LNCaP clone FGC (cell line): Measurements from ENCODE around the gene SLC26A1.
A peak's percentile ranks its signal among the peaks of the same experiment; 100 is the strongest.

ENCODE experiments used
- DNase-seq: peaks from one replicate; pipeline ENCODE4 v3.0.0-alpha.2; 2011; ENCODE audit warnings: low read depth
- H3K4me3 ChIP-seq: 2 replicates; pipeline ENCODE4 v1.5.1; 2011; ENCODE audit warnings: mild to moderate bottlenecking, low read depth, low read length, control low read depth
- TF ChIP-seq, protein P1 (sequence below): IDR thresholded peaks from 2 replicates; pipeline ENCODE4 v1.5.1; 2012; ENCODE audit warnings: mild to moderate bottlenecking; ENCODE audit not compliant: control insufficient read depth, insufficient read depth; ENCODE audit errors: extremely low read depth

SLC26A1 gene

DNA sequence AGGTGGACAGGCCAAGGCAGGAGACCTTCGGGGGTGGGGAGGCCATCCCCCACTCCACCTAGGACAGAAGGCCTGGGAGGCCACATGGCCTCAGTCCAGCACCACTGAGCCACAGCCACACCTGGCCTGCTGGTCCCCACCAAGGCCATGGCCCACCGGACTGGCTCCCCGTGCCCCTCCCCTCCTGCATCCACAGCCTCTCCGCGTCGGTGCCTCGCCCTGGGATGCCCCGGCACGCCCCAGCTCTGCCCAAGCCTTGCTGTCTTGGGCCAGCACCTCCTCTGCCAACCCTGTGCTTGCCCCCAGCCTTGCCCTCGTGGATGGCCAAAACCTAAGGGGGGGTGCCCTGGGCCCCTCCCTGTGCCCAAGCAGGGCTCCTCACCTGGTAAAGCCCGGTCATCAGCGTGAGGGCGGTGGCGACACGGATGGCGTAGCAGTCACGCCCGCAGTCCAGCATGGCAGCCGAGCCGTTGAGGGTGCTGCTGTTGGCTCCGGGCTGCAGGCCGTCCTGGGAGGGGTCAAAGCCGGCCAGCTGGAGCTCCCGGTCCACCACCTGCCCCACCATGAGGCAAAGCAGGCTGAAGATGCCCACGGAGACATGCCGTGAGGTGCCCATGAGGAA lies 2.3 kb downstream of the SLC26A1 start:
- TF ChIP-seq, protein P1, sequence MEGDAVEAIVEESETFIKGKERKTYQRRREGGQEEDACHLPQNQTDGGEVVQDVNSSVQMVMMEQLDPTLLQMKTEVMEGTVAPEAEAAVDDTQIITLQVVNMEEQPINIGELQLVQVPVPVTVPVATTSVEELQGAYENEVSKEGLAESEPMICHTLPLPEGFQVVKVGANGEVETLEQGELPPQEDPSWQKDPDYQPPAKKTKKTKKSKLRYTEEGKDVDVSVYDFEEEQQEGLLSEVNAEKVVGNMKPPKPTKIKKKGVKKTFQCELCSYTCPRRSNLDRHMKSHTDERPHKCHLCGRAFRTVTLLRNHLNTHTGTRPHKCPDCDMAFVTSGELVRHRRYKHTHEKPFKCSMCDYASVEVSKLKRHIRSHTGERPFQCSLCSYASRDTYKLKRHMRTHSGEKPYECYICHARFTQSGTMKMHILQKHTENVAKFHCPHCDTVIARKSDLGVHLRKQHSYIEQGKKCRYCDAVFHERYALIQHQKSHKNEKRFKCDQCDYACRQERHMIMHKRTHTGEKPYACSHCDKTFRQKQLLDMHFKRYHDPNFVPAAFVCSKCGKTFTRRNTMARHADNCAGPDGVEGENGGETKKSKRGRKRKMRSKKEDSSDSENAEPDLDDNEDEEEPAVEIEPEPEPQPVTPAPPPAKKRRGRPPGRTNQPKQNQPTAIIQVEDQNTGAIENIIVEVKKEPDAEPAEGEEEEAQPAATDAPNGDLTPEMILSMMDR = no peak
- DNase-seq = no peak
- H3K4me3 ChIP-seq = no peak overlapping the region

DNA sequence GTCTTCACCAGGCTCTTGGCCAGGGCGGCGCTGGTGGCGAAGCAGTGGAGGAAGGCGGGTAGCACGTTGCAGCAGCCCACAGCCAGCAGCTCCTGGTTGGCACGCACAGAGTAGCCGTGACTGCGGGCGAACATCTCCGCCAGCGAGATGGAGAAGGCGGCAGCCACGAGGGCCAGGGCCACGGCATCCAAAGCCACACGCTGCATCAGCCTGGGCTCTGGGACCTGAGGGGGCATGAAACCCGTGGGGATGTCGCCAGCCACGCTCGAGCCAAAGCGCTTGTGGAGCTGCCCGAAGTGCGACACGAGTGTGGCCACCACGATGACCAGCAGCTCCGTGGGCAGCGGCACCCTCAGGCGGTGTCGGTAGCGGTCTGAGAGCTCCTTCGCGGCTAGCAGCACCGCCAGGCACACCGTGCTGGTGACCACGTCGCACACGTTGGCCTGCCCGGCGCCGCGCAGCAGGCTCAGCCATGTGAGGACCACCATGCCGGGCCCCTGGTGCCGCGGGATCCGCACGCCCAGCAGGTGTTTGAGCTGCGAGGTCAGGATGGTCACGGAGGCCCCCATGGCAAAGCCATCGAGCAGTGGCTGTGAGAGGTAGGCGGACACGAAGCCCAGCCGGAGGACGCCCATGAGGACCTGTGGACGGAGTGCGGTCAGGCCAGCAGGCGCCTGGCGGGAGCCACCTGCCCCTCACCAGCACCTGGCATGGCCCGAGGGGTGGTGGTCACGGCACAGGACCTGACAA lies 3.3 kb downstream of the SLC26A1 start:
- no peak for DNase-seq
- H3K4me3 ChIP-seq = no peak overlapping the region
- TF ChIP-seq, protein P1 = no peak

DNA sequence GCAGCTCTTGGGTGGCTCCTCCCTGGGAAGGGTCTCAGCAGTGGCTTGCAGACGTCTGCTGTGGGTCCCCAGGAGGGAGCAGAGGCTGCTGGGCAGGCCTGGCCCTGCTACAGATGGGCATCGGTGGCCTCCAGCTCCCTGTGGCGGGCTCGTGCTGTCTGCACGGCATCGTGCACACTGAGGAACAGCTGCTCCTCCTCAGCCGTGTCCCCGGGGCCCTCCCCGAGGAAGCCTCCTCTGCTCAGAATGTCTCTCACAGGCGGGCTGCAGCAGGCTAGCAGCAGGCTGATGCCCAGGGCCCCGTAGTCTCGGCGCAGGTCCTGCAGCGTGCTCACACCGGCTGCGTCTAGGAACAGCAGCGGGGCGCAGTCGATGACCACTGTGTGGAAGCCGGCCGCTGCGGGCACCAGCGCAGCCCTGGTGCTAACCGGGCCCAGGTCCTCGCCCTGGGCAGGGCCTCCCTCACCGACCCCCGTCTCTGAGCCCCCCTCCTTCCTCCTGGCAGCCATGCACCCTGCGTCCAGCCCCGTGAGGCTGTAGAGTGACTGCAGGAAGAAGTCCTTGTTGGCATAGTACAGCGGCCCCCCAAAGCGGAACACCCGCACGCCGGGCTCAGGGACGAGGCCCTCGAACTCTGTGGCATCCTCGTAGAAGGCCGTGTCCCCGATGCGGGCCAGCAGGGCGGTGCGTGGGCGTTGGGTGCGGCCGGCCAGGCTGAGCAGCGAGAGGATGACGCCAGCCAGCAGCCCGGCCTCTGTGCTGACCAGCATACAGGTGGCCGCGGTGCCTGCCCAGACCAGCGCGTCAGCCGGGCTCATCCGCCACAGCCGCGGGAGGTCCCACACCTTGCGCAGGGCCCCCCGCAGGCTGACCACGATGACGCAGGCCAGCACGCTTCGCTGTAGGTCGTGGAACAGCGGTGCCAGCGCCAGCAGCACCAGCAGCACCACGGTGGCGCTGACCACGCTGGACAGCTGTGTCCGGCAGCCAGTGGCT lies 4.2 kb downstream of the SLC26A1 start:
- TF ChIP-seq, protein P1 = no peak
- DNase-seq = no peak
- H3K4me3 ChIP-seq = no peak overlapping the region

DNA sequence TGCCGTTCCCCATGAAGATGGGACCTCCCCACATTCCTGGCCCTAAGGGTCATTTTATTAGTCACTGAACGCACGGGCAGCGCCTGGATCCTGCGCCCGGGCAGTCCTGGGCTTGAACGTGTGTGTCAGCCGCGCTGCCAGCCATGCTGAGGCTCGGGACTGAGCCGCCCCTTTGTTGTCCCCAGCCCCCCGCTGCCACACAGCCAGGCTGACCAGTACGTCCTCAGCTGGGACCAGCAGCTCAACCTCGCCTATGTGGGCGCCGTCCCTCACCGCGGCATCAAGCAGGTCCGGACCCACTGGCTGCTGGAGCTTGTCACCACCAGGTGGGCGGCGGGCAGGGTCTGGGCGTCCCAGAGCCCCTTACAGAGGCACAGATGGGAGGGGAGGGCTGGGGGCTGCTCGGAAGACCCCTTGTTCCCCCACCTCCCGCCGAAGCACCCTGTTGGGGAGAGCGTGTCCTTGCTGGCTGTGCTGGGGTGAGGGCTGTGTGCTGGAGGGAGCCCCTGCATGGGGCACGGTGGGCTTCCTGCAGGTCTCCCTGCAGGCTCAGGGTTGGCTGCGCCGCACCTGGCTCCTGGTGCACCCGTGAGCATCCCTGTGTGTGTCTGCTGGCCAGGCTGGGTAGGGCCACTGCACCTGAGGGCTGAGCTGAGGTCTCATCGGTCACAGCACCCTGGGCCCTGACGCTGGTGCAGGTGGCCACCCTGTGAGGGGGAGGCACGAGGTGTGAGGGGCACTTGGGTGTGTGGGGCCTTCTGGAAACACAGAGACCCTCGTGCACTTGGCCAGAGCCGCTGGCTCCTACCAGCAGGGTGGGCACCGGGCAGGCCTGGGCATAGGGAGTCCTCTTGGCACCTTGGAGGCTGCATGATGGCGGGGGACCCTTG lies 5.3 kb downstream of the SLC26A1 start:
- H3K4me3 ChIP-seq = peak overlapping the region; percentile 77
- TF ChIP-seq, protein P1 = no peak

DNA sequence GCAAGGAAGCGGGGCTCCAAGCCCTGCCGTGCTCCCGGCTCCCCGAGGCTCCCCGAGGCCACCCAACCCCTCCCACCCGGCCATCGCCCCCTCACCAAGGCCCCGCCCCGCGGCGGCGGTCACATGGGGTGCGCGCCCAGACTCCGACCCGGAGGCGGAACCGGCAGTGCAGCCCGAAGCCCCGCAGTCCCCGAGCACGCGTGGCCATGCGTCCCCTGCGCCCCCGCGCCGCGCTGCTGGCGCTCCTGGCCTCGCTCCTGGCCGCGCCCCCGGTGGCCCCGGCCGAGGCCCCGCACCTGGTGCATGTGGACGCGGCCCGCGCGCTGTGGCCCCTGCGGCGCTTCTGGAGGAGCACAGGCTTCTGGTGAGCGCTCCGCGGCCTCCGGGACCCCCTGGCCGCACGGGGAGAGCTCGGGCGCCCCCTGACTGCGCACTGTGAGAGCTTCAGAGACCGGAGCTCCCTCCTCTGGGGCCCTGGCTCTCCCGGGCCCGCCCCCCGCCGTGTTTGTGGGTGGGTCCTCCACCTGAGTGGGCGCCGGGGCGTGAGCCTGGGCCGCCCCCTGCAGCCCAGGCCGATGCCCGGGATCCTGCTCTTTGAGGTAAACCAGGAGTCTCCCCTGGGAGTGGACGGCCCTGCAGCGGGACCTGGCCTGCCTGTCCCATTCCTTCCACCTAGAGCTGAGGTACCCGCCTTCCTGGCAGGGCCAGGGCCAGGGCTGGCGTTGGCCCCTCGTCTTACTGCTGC lies 6.2 kb downstream of the SLC26A1 start, which contains the start of gene IDUA:
TSS of gene IDUA (plus strand) at position 166 of the 745 bp plus-strand sequence. CDS start at position 207, 41 bp downstream.
- TF ChIP-seq, protein P1 = peak; percentile 37
- peak within 1 kb of the TSS; percentile 77 for H3K4me3 ChIP-seq

More for the DNA sequence above, 5.3 kb downstream of the SLC26A1 start:
- no peak for DNase-seq

More for the DNA sequence above, 6.2 kb downstream of the SLC26A1 start, which contains the start of gene IDUA:
- no peak for DNase-seq
